Measurements from ENCODE around the gene MAPRE2.

MAPRE2 gene

DNA sequence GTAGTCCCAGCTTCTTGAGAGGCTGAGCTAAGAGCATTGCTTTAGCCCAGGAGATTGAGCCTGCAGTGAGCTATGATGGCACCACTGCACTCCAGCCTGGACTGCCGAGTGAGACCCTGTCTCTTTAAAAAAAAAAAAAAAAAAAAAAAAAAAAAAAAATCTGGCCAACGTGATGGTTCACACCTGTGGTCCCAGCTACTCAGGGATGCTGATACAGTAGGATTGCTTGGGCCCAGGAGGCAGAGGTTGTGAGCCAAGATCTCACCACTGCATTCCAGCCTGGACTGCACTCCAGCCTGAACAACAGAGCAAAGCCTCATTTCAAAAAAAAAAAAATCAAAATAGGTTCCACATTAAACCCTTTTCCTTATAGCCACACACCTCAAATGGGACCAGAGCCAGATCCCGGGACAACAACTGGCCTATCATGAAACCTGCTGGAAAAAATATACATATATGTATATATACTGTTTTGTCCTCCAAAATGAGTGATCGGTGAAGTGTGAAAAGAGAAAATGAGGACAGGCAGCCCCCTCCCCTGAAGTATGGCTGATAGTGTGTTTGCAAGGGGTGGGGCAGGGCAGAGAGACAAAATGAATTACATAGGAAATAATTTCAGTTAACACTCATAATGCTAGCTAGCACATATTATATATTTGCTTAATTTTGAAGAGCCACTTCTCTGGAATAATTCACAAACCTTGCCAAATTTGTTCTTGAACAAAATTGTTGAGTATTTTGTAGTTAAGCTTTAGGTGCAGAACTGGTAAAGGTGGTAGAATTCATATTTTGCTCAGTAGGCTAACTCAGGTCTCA is 22.9 kb downstream of the MAPRE2 start:
- TF ChIP-seq, protein P1, sequence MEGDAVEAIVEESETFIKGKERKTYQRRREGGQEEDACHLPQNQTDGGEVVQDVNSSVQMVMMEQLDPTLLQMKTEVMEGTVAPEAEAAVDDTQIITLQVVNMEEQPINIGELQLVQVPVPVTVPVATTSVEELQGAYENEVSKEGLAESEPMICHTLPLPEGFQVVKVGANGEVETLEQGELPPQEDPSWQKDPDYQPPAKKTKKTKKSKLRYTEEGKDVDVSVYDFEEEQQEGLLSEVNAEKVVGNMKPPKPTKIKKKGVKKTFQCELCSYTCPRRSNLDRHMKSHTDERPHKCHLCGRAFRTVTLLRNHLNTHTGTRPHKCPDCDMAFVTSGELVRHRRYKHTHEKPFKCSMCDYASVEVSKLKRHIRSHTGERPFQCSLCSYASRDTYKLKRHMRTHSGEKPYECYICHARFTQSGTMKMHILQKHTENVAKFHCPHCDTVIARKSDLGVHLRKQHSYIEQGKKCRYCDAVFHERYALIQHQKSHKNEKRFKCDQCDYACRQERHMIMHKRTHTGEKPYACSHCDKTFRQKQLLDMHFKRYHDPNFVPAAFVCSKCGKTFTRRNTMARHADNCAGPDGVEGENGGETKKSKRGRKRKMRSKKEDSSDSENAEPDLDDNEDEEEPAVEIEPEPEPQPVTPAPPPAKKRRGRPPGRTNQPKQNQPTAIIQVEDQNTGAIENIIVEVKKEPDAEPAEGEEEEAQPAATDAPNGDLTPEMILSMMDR (IDR thresholded peaks at IDR 0.05): no peak

DNA sequence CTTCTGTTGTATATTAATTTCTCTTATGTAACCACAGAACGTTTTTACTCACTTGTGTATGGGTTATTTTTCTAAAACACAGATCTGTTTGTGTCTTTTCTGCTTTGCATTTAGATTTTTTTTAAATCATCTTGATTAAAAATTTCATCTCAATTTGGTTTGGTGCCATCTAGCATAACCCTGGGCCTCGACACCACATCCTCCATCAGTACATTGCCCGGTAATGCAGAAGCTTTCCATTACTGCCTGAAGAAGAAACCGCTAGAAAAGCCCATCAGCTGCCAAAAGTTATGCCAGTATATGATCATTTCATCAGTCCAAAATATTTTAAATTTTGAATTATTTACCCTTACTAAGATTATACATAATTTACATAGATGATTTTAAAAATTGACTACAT is 26.2 kb downstream of the MAPRE2 start:
- TF ChIP-seq, protein P1 (IDR thresholded peaks at IDR 0.05): no peak

DNA sequence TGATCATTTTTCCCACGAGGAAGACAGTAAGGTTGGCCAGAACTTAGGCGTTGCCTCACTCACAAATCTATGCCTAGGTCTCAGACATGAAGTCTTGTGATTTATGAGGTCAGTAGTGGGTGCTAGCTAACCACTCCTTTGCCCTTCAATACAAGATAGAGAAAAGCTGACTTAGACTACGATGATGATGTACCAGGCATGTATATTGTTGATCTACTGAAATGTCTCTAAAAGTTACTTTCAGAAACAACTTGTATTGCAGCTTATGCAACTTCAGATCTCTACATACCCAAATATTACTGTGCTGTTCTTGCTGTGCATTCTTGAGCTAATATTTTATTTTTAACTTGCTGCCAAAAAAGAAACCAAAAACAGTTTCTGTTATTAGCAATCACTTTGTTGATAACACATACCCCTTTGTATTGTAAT is 30.6 kb downstream of the MAPRE2 start:
- TF ChIP-seq, protein P1 (IDR thresholded peaks at IDR 0.05): no peak

DNA sequence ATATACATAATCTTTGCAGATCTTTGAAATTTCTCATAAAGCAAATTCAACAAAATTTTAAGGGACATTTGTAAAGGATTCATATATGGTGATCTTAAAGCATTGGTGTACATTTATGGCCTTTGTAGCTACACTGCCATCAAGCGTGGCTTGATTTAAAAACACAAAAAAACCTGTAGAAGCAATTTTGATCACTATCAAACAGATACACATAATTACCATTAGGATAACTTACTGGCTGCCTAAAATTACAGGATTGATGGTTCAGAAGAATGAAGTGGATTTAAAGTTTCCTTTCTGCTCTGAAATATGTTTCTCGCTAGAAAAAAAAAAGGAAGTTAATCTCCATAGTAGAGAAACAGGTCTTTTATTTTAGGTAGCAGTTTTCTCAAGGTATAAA is 31.4 kb downstream of the MAPRE2 start:
- TF ChIP-seq, protein P1 (IDR thresholded peaks at IDR 0.05): no peak

DNA sequence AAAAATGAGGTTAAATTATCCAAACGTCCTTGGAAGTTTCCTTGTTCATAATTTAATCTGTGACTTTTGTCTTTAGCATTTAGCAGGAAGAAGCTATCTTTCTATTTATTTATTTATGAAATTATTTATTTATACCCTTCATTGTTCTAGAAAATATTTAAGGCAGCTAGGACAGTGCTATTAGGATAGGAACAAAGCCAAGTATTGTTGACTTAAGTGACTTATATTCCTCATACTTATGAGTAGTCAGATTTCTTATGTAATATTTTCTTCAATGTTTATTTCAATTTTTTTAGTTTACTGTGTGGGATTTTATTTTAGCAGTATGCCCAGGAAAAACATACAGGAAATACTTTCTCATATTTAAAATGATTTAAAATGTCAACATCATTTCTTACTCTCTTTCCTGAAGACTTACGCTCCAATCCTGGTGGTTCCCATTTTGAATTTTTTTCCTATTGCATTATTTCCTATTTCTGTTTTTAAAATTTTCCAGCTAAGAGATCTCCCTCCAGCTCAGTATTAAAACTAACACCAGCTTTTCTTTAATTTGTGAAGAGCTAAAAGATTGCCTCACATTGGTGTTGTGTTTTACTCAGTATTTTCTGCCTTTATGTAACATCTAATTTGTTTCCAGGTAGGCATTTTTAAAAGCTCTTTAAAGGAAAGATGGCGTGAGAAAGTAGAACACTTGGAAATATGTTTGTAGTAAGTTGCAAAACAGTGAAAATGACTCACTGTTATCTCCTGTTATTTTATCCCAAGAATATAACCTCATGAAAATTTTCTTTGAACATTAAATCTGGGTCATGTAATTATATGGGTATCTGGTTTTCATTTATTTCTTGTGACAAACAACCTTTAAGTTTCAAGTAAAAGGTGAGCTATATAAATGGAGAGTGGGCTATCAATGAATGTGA is 32.2 kb downstream of the MAPRE2 start:
- TF ChIP-seq, protein P1 (IDR thresholded peaks at IDR 0.05): no peak

DNA sequence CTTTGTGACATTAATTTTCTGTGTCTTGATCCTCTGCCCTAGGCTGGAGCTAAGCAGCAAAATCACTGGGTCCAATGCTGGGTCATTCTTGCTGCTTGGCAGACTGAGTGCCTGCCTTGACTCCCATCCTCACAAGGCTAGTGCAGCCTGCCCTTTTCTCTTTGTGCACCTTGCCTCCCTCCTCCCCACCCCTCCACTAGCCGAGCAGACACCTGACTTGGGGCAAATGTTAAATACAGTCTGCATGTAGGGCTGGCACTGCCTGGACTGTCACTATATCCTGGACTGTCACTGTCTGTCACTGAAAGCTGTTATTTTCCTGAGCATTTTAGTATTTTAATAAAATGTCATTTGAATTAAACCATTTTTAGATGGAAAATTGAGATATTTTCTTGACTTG is 33.4 kb downstream of the MAPRE2 start:
- TF ChIP-seq, protein P1 (IDR thresholded peaks at IDR 0.05): no peak

DNA sequence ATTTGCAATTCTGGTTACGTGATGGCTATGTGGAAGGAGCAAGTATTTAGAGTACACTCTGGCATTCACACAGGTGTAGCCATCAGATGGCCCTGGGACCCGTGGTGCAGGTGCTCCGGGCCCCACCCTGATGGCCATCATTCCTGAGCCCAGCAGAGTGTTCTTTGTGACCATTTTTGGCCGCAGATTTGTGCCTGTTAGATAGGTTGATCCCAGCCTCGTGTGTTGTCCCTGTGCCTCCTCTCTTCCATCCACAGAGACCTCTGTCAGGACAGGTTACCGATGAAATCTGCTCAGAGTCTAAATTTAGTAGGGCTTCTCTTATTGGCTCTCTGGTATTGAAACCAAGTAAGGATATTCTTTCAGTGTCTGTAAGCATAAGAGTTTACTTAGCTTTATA is 33.9 kb downstream of the MAPRE2 start:
- TF ChIP-seq, protein P1 (IDR thresholded peaks at IDR 0.05): no peak
